GM19463 (cell line): ENCODE data around the gene KRT85.
"Not testable (repeated sequence)": the region's sequence is repeated elsewhere in the genome, so short reads cannot be mapped to it uniquely, and the experiment has no call there.

Experiments
- ATAC-seq: cut with Tn5 transposase; IDR thresholded peaks from one replicate; pipeline ENCODE4 v1.9.1; 2021; ENCODE audit warnings: mild to moderate bottlenecking, moderate library complexity; ENCODE audit not compliant: unreplicated experiment

The KRT85 gene

DNA sequence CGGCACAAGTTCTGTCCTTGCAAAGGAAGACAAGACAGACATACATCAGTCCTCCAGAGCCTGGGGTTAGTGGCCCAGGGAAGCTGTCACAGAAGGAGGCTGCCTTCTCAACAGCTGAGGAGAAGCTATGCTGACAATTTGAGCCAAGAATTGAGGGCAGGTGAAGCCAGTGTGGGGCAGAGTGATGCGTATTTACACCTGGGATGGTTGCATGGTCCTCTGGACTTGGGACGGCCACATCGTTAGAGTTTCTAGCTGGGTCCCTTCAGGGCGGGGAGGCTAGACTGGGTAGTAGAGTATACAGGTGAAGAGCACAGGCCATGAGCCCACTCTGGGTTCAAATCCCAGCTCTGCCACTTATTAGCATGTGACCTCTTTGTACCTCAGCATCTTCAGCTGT lies 16.5 kb downstream of the KRT85 start:
- ATAC-seq = no peak

- no peak for ATAC-seq
These were observed 17.2 kb downstream of the KRT85 start for GRCh38 chr12:52350021-52350620.

- ATAC-seq = no peak
These were observed 18.1 kb downstream of the KRT85 start for GRCh38 chr12:52349196-52349595.

- no peak for ATAC-seq
These were observed 19.4 kb downstream of the KRT85 start for GRCh38 chr12:52347551-52348510.

GRCh38 chr12:52347016-52347415 lies 20.3 kb downstream of the KRT85 start:
- ATAC-seq = no peak

DNA sequence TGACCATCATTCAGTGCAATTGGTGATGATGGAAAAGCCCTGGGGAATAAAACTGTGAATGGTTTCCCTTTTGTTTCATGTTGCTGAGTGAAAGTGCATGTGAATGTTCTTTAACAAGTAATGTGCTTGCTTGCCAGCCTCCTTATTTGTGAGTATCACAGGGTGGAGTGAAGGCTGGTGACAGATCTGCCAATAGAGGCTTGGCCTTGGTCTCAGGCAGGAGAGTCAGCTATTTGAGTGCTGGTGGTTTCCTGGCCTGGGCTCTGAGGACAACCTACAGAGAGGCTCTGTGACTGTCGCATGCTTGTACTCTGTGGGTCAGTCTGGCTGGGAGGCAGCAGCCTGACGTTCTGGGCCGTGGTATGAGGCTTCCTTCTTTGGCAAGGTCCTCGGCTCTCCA lies 20.7 kb downstream of the KRT85 start:
- no peak for ATAC-seq

GRCh38 chr12:52345041-52345440 lies 22.2 kb downstream of the KRT85 start:
- ATAC-seq = not testable (repeated sequence)

DNA sequence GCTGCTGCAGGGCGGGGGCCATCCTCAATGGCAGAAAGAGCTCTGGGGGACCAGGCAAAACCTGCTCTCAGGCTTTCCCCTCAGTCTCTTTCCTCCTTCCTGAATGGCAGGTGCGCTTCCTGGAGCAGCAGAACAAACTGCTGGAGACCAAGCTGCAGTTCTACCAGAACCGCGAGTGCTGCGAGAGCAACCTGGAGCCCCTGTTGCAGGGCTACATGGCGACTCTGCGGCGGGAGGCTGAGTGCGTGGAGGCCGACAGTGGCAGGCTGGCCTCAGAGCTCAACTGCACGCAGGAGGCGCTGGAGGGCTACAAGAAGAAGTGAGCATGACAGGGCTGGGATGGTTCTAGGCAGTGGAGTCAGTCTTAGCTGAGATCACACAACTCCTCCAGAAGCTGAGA lies 23.2 kb downstream of the KRT85 start:
- no peak for ATAC-seq

- ATAC-seq = no peak
These were observed 23.7 kb downstream of the KRT85 start for GRCh38 chr12:52343550-52343949.

DNA sequence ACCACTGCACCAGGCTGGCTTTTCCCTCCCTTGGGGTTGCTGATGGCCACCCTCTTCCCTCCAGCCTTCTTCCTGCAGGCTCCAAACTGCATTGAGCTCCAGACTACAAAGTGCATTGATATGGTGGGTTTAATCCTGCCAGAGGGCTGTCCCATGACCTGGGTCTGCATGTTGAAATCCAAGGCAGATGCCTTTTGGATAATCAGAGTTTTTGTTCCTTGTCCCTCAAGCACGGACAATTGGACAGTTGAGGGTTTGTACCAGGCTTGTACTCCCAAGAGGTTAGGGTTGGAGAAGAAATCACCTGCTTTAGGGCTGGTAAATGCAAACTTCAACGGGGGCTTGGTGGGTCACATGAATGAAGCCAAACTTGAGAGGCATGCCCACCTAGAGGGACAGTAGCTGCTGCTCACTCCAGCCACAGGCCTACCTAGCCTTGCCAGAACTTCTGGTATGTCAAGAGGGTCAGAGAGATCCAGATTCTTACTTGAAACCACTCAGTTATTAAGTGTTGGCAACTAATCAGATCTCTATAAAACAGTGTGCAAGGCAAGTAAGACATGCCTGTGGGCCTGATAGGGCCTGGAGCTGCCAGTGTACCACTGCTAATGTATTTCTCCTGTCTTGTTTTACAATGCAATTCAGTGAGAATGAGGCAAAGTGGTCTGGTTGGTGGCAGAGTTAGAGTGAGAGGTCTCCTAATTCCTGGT lies 24.3 kb downstream of the KRT85 start:
- no peak for ATAC-seq

GRCh38 chr12:52341066-52341580 lies 26.2 kb downstream of the KRT85 start:
- no peak for ATAC-seq

GRCh38 chr12:52338241-52338960 lies 28.9 kb downstream of the KRT85 start:
- ATAC-seq = no peak

DNA sequence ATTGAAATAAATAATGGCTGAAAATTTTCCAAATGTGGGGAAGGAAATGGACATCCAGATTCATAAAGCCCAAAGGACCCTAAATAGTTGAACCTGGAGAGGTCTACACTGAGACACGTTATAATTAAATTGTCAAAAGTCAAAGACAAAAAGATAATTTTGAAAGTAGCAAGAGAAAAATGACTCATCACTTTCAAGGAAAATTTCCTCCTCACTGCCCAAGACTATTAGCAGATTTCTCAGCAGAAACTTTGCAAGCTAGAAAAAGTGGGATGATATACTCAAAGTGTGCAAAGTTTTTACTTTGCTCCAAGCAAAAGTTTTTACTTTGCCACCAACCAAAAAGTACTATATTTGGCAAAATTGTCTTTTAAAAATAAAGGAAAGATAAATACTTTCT lies 30.2 kb downstream of the KRT85 start:
- no peak for ATAC-seq

- ATAC-seq = no peak
These were observed 30.6 kb downstream of the KRT85 start for GRCh38 chr12:52336641-52337040.

DNA sequence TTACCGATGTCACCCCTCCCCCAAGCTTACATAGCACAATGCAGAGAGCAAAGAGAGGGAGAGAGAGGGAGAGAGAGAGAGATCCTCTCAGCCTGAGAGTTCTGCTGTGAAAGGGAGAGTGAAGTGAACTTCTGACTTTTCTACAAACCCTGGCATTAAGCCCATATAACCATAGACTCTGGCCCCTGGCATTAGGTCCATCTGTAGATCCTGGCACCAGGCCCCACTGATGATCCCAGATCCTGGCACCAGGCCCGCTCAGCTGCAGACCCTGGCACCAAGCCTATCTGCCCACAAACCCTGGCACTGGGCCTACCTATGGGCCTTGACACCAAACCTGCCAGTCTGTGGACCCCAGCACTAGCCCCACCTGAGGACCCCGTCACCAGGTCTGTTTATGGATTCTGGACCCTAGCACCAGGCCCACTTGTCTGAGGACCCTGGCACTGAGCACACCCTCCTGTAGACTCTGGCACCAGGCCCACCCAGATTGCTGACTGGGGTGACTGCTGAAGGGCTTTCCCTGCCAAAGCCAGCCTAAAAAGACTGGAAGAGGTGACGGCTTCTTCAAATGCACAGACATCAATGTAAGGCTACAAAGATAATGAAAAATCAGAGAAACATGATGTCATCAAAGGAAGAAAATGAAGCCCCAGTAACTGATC lies 31.6 kb downstream of the KRT85 start:
- no peak for ATAC-seq

- ATAC-seq = no peak
These were observed 33.1 kb downstream of the KRT85 start for GRCh38 chr12:52334185-52334584.

DNA sequence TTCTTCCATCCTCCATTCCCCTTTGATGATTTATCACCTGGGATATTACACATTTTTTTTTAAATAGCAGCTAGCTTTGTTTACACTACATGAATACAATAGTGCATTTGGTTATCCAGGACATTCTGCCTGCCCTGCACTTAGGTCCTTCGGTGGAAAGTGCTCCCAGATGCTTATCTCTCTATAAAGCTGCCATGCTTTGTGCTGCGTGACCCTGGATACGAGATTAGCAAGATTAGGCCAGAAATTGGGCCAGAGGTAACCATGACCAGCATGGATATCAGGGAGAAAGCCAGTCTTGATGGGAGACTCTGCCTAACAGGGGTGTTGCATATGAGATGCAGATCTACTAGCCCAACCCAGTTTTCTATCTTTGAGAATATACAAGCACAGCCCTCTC lies 34.0 kb downstream of the KRT85 start:
- ATAC-seq = no peak

- ATAC-seq = no peak
These were observed 34.9 kb downstream of the KRT85 start for GRCh38 chr12:52332381-52332780.

- no peak for ATAC-seq
These were observed 35.4 kb downstream of the KRT85 start for GRCh38 chr12:52331833-52332232.

DNA sequence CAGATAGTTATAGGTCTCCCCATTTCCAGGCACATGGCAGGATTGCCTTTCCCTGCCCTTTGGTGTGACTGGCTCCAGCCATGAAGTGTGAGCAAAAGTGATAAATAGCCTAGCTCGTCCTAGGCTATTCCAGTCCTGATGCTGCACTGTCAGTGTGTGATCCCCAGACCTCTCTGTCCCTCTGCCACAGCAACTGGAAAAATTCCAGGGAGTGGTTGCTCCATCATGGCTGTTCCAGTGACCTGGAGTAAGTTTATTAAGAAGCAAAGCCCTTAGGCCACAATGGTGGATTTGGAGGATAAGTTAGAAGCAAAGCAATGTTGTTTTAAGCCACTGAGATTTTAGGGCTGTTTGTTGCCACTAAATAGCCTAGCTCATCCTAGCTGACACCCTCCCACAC lies 36.2 kb downstream of the KRT85 start:
- no peak for ATAC-seq
